Upper lobe of left lung (tissue), 6 donors: Measurements from ENCODE around the gene MACIR. TPM values are rescaled to one million over a fixed set of nuclear protein-coding genes. Genes with fewer than 3 reads are reported as not detected.
"Not testable (repeated sequence)": the region's sequence is repeated elsewhere in the genome, so short reads cannot be mapped to it uniquely, and the experiment has no call there.

ENCODE experiments used
- ATAC-seq, 2 donors: fragments of 200-7000 bp; cut with Tn5 transposase; one replicate each; pipeline ENCODE4 v1.9.1; 2022; ENCODE audit warnings: mild to moderate bottlenecking in 2 of 2, moderate library complexity in 2 of 2; ENCODE audit not compliant: low FRiP score in 2 of 2
- DNase-seq, 2 donors: peaks; one replicate each; pipeline ENCODE4 v3.0.0-alpha.2; 2019 to 2020
- H3K27ac ChIP-seq, 4 donors: fragments of 200-600 bp; sonication (generic); one replicate each; pipeline ENCODE4 v1.5.1; 2016 to 2019
- H3K27me3 ChIP-seq, 4 donors: fragments of 200-600 bp; sonication (generic); one replicate each; pipeline ENCODE4 v1.5.1; 2017 to 2019
- H3K36me3 ChIP-seq, 4 donors: fragments of 200-600 bp; sonication (generic); one replicate each; pipeline ENCODE4 v1.5.1; 2016 to 2019
- H3K4me1 ChIP-seq, 4 donors: fragments of 200-600 bp; sonication (generic); one replicate each; pipeline ENCODE4 v1.5.1; 2018 to 2019
- H3K4me3 ChIP-seq, 4 donors: fragments of 200-600 bp; sonication (generic); one replicate each; pipeline ENCODE4 v1.5.1; 2017 to 2019; ENCODE audit warnings: mild to moderate bottlenecking in 2 of 4, moderate library complexity in 1 of 4
- H3K9me3 ChIP-seq, 4 donors: fragments of 200-600 bp; sonication (generic); one replicate each; pipeline ENCODE4 v1.5.1; 2018 to 2019
- CTCF ChIP-seq, 6 experiments: fragments of 450-650 bp in 4 of 6; fragments of 200-600 bp in 2 of 6; sonication (generic) in 2 of 6; IDR thresholded peaks; one replicate each; pipeline ENCODE4 v1.5.1; 2016 to 2019; ENCODE audit warnings: antibody characterized with exemption in 6 of 6
- EP300 ChIP-seq, 4 donors: sonication (generic); formaldehyde crosslinking; IDR thresholded peaks; one replicate each; pipeline ENCODE4 v1.5.1; 2017; ENCODE audit warnings: antibody characterized with exemption in 4 of 4, control low read depth in 2 of 4
- POLR2A ChIP-seq, 4 donors: fragments of 450-650 bp; IDR thresholded peaks; one replicate each; pipeline ENCODE4 v1.5.1; 2016 to 2017; ENCODE audit warnings: antibody characterized with exemption in 4 of 4, mild to moderate bottlenecking in 2 of 4
- POLR2AphosphoS5 ChIP-seq, 2 donors: sonication (generic); formaldehyde crosslinking; IDR thresholded peaks; one replicate each; pipeline ENCODE4 v1.5.1; 2017; ENCODE audit warnings: antibody characterized with exemption in 2 of 2
- WGBS, 2 donors: methylation state at CpG; one replicate each; pipeline ENCODE4 v1.1.5; 2017 to 2018; 5-methylcytosine and 5-hydroxymethylcytosine counted together
- total RNA-seq, 6 donors: library from RNA; depleted of rRNA in 4 of 6; stranded (reverse); fragments of >200 nt in 4 of 6; gene quantifications; one replicate each; pipeline versions ENCODE4 v1.1.0 to v1.2.1, GENCODE V29; 2016 to 2021
- donor health status: DM: no; HTN: no; CAD: no; lungs with moderate emphysema.
- donor health status: DM: no; HTN: yes; CAD: no; lungs with severe emphysema.

MACIR gene
- total RNA-seq, 6 donors from 2014 or later, result 2.6 to 12.5 (median 6.8) TPM

- ATAC-seq (no peak), DNase-seq (no peak)
- Histone ChIP-seq H3K27me3 (no peaks in the 10 kb centered on the region), H3K27ac (no peak overlapping the region), H3K4me1 (no peaks in the 10 kb centered on the region), H3K9me3 (no peaks in the 10 kb centered on the region), H3K36me3 (no peaks in the 10 kb centered on the region), H3K4me3 (no peak overlapping the region)
- WGBS, 2 donors, result 20 to 26% methylated on average over 2 of the region's 2 CpGs
- TF ChIP-seq EP300 (IDR thresholded peaks at IDR 0.05), result no peak
- TF ChIP-seq POLR2A (IDR thresholded peaks at IDR 0.05), result no peak
- no peak for TF ChIP-seq CTCF (IDR thresholded peaks at IDR 0.05)
- TF ChIP-seq POLR2AphosphoS5 (IDR thresholded peaks at IDR 0.05), result no peak
Measured at GRCh38 chr5:103216137-103216536, 42.4 kb upstream of the MACIR start.

GRCh38 chr5:103216697-103217096, 41.9 kb upstream of the MACIR start:
- Histone ChIP-seq H3K36me3 (no peaks in the 10 kb centered on the region), H3K9me3 (no peaks in the 10 kb centered on the region), H3K27ac (no peak overlapping the region), H3K27me3 (no peaks in the 10 kb centered on the region), H3K4me3 (no peak overlapping the region), H3K4me1 (no peaks in the 10 kb centered on the region)
- DNase-seq, result no peak
- 53 to 54% methylated on average over 2 of the region's 2 CpGs for WGBS, 2 donors
- TF ChIP-seq POLR2A (IDR thresholded peaks at IDR 0.05), result no peak
- no peak for TF ChIP-seq CTCF (IDR thresholded peaks at IDR 0.05)
- TF ChIP-seq POLR2AphosphoS5 (IDR thresholded peaks at IDR 0.05), result no peak
- no peak for TF ChIP-seq EP300 (IDR thresholded peaks at IDR 0.05)
- no peak for ATAC-seq

GRCh38 chr5:103217101-103217500, 41.5 kb upstream of the MACIR start:
- Histone ChIP-seq H3K9me3 (no peaks in the 10 kb centered on the region), H3K27me3 (no peaks in the 10 kb centered on the region), H3K4me1 (no peaks in the 10 kb centered on the region), H3K27ac (no peak overlapping the region), H3K4me3 (no peak overlapping the region), H3K36me3 (no peaks in the 10 kb centered on the region)
- TF ChIP-seq CTCF (IDR thresholded peaks at IDR 0.05) (no peak), POLR2A (IDR thresholded peaks at IDR 0.05) (no peak), EP300 (IDR thresholded peaks at IDR 0.05) (no peak), POLR2AphosphoS5 (IDR thresholded peaks at IDR 0.05) (no peak)
- no peak for DNase-seq
- ATAC-seq, result no peak

- WGBS, 2 donors, result 67% methylated on average over 5 of the region's 5 CpGs
- no peak for ATAC-seq
- H3K4me3 ChIP-seq, result no peak overlapping the region
- H3K27me3 ChIP-seq, result no peaks in the 10 kb centered on the region
- no peak overlapping the region for H3K27ac ChIP-seq
- no peaks in the 10 kb centered on the region for H3K4me1 ChIP-seq
- H3K9me3 ChIP-seq, result no peaks in the 10 kb centered on the region
- no peaks in the 10 kb centered on the region for H3K36me3 ChIP-seq
- TF ChIP-seq POLR2AphosphoS5 (IDR thresholded peaks at IDR 0.05) (no peak), CTCF (IDR thresholded peaks at IDR 0.05) (no peak), POLR2A (IDR thresholded peaks at IDR 0.05) (no peak), EP300 (IDR thresholded peaks at IDR 0.05) (no peak)
- DNase-seq, result no peak
Measured at GRCh38 chr5:103218164-103218563, 40.4 kb upstream of the MACIR start.

- DNase-seq, H3K27me3 ChIP-seq, ATAC-seq, H3K36me3 ChIP-seq, H3K4me1 ChIP-seq, H3K4me3 ChIP-seq, H3K27ac ChIP-seq, H3K9me3 ChIP-seq: not testable (repeated sequence)
- WGBS, 2 donors, result 90 to 95% methylated on average over 2 of the region's 2 CpGs
Measured at GRCh38 chr5:103219074-103219473, 39.5 kb upstream of the MACIR start.
